Neural cell (in vitro differentiated cells): Measurements from ENCODE around the gene PGAP2. TPM values are rescaled to one million over a fixed set of nuclear protein-coding genes. Genes with fewer than 3 reads are reported as not detected.

Experiments used
- H2AFZ ChIP-seq: fragments of 200-600, 300-800 bp; sonication (generic), shearing (Covaris generic); 2 replicates; pipeline ENCODE4 v1.6.0; 2014; ENCODE audit warnings: low read depth, mild to moderate bottlenecking, antibody characterized with exemption, low read length, moderate library complexity
- H3F3A ChIP-seq: fragments of 200-600 bp; shearing (Covaris generic); 2 replicates; pipeline ENCODE4 v1.6.1; 2016; ENCODE audit warnings: mild to moderate bottlenecking, moderate library complexity, mixed read lengths, antibody characterized with exemption, low read length; ENCODE audit not compliant: insufficient read depth, poor library complexity, severe bottlenecking
- H3K27ac ChIP-seq: fragments of 200-600, 300-800 bp; sonication (generic), shearing (Covaris generic); 2 replicates; pipeline ENCODE4 v1.5.1; 2014; ENCODE audit warnings: mild to moderate bottlenecking, low read length, moderate library complexity
- H3K27me3 ChIP-seq: fragments of 300-800, 200-600 bp; sonication (generic), shearing (Covaris generic); 2 replicates; pipeline ENCODE4 v1.6.0; 2014; ENCODE audit warnings: mild to moderate bottlenecking, low read depth, low read length, moderate library complexity; ENCODE audit not compliant: insufficient read depth
- H3K36me3 ChIP-seq: fragments of 300-800, 200-600 bp; sonication (generic), shearing (Covaris generic); 2 replicates; pipeline ENCODE4 v1.5.1; 2014; ENCODE audit warnings: mild to moderate bottlenecking, antibody characterized with exemption, low read length, moderate library complexity; ENCODE audit not compliant: insufficient read depth
- H3K4me2 ChIP-seq: fragments of 300-800, 200-600 bp; sonication (generic), shearing (Covaris generic); 2 replicates; pipeline ENCODE4 v1.6.0; 2014; ENCODE audit warnings: mild to moderate bottlenecking, low read length
- H3K4me3 ChIP-seq: fragments of 300-800, 200-600 bp; sonication (generic), shearing (Covaris generic); 2 replicates; pipeline ENCODE4 v1.5.1; 2014; ENCODE audit warnings: mild to moderate bottlenecking, low read length, moderate library complexity
- H3K79me2 ChIP-seq: fragments of 200-600 bp; shearing (Covaris generic); replicated peaks from 2 replicates; pipeline ENCODE4 v1.6.0; 2014; ENCODE audit warnings: mild to moderate bottlenecking, low read length, moderate library complexity; ENCODE audit not compliant: insufficient read depth
- H3K9ac ChIP-seq: fragments of 300-800, 200-600 bp; sonication (generic), shearing (Covaris generic); 2 replicates; pipeline ENCODE4 v1.6.1; 2016; ENCODE audit warnings: mild to moderate bottlenecking, low read length, mixed read lengths
- H3K9me2 ChIP-seq: fragments of 200-600 bp; shearing (Covaris generic); 2 replicates; pipeline ENCODE4 v1.6.1; 2016; ENCODE audit warnings: mild to moderate bottlenecking, low read length, mixed read lengths; ENCODE audit not compliant: insufficient read depth
- H3K9me3 ChIP-seq: fragments of 200-600, 300-800 bp; sonication (generic), shearing (Covaris generic); 2 replicates; pipeline ENCODE4 v1.6.1; 2016; ENCODE audit warnings: mild to moderate bottlenecking, mixed run types, low read length, moderate library complexity, mixed read lengths
- H4K20me1 ChIP-seq: fragments of 200-600 bp; shearing (Covaris generic); 2 replicates; pipeline ENCODE4 v1.6.1; 2016; ENCODE audit warnings: mild to moderate bottlenecking, mixed run types; ENCODE audit not compliant: insufficient read depth
- CTCF ChIP-seq: fragments of 450-650 bp; IDR thresholded peaks from 2 replicates; pipeline ENCODE4 v1.5.1; 2014; ENCODE audit warnings: antibody characterized with exemption, mild to moderate bottlenecking, moderate library complexity; ENCODE audit not compliant: poor library complexity, severe bottlenecking
- EP300 ChIP-seq: fragments of 450-650 bp; conservative IDR thresholded peaks from 2 replicates; pipeline ENCODE4 v1.6.1; 2014; ENCODE audit warnings: antibody characterized with exemption, mild to moderate bottlenecking, moderate library complexity; ENCODE audit not compliant: poor library complexity, severe bottlenecking
- EZH2 ChIP-seq: fragments of 200-600, 300-800 bp; shearing (Covaris generic), sonication (generic); IDR thresholded peaks from 2 replicates; pipeline ENCODE4 v1.6.1; 2014; ENCODE audit warnings: antibody characterized with exemption, low read length, borderline replicate concordance, mild to moderate bottlenecking; ENCODE audit not compliant: insufficient read depth, poor library complexity, severe bottlenecking
- MXI1 ChIP-seq: fragments of 450-650 bp; conservative IDR thresholded peaks from 2 replicates; pipeline ENCODE4 v1.6.1; 2014; ENCODE audit warnings: antibody characterized with exemption, mild to moderate bottlenecking; ENCODE audit not compliant: poor library complexity, severe bottlenecking
- POLR2AphosphoS5 ChIP-seq: IDR thresholded peaks from 2 replicates; pipeline ENCODE4 v1.6.1; 2012
- RAD21 ChIP-seq: fragments of 450-650 bp; conservative IDR thresholded peaks from 2 replicates; pipeline ENCODE4 v1.6.1; 2014; ENCODE audit warnings: antibody characterized with exemption, mild to moderate bottlenecking, moderate library complexity
- REST ChIP-seq: IDR thresholded peaks from 2 replicates; pipeline ENCODE4 v1.6.1; 2012; ENCODE audit warnings: borderline replicate concordance
- SMC3 ChIP-seq: fragments of 450-650 bp; conservative IDR thresholded peaks from 2 replicates; pipeline ENCODE4 v1.6.1; 2014; ENCODE audit warnings: antibody characterized with exemption, mild to moderate bottlenecking, moderate library complexity; ENCODE audit not compliant: poor library complexity
- TAF1 ChIP-seq: IDR thresholded peaks from 2 replicates; pipeline ENCODE4 v1.6.1; 2012; ENCODE audit warnings: low read depth
- polyA plus RNA-seq: library from polyadenylated mRNA; depleted of rRNA; stranded (reverse); fragments of >200 nt; gene quantifications from 2 replicates; pipeline ENCODE4 v1.2.3, GENCODE V29; 2014

PGAP2 gene
- polyA plus RNA-seq, 1 donor from 2014 or later, result 30.1 TPM

GRCh38 chr11:3823303-3823702 is 14.9 kb downstream of the PGAP2 start:
- H3K9me2 ChIP-seq, result no peaks in the 10 kb centered on the region
- H3K27me3 ChIP-seq, result no peaks in the 10 kb centered on the region
- no peaks in the 10 kb centered on the region for H3K79me2 ChIP-seq
- H3K9me3 ChIP-seq, result no peaks in the 10 kb centered on the region
- H3K27ac ChIP-seq, result no peak overlapping the region
- no peaks in the 10 kb centered on the region for H3K36me3 ChIP-seq
- no peak overlapping the region for H2AFZ ChIP-seq
- H3K9ac ChIP-seq, result no peak overlapping the region
- no peak overlapping the region for H3K4me3 ChIP-seq
- no peaks in the 10 kb centered on the region for H4K20me1 ChIP-seq
- H3K4me2 ChIP-seq, result no peak overlapping the region
- no peaks in the 10 kb centered on the region for H3F3A ChIP-seq
- TF ChIP-seq MXI1 (no peak), RAD21 (no peak), TAF1 (no peak), CTCF (no peak)

- no peaks in the 10 kb centered on the region for H3K79me2 ChIP-seq
- no peak overlapping the region for H3K27ac ChIP-seq
- no peaks in the 10 kb centered on the region for H3K9me2 ChIP-seq
- TF ChIP-seq SMC3, result no peak
- no peak for TF ChIP-seq EP300
- no peaks in the 10 kb centered on the region for H3K27me3 ChIP-seq
- no peak overlapping the region for H3K4me2 ChIP-seq
- no peak overlapping the region for H3K4me3 ChIP-seq
- H4K20me1 ChIP-seq, result no peaks in the 10 kb centered on the region
- H3K9ac ChIP-seq, result no peak overlapping the region
- no peaks in the 10 kb centered on the region for H3K9me3 ChIP-seq
- no peak overlapping the region for H2AFZ ChIP-seq
- H3K36me3 ChIP-seq, result no peaks in the 10 kb centered on the region
- no peaks in the 10 kb centered on the region for H3F3A ChIP-seq
These were observed 15.6 kb downstream of the PGAP2 start for GRCh38 chr11:3823762-3824506.

- Histone ChIP-seq H3K27me3 (no peaks in the 10 kb centered on the region), H3K36me3 (no peaks in the 10 kb centered on the region), H3K79me2 (no peaks in the 10 kb centered on the region), H3K9me2 (no peaks in the 10 kb centered on the region), H3K4me2 (no peak overlapping the region), H3F3A (no peaks in the 10 kb centered on the region), H3K4me3 (no peak overlapping the region), H4K20me1 (no peaks in the 10 kb centered on the region), H3K9ac (no peak overlapping the region), H3K27ac (no peak overlapping the region), H3K9me3 (no peaks in the 10 kb centered on the region), H2AFZ (no peak overlapping the region)
- TF ChIP-seq RAD21 (no peak), EP300 (no peak), MXI1 (no peak), REST (no peak), POLR2AphosphoS5 (no peak), EZH2 (no peak), CTCF (no peak), TAF1 (no peak), SMC3 (no peak)
These were observed 16.5 kb downstream of the PGAP2 start for GRCh38 chr11:3824714-3825472.
